SKM-1 treated with dmso at 0.1 percent for 144 hours (cell line): ENCODE data around the gene NPAS1.
A peak's percentile ranks its signal among the peaks of the same experiment; 100 is the strongest.
"Not testable (repeated sequence)": the region's sequence is repeated elsewhere in the genome, so short reads cannot be mapped to it uniquely, and the experiment has no call there.

ENCODE experiments used
- DNase-seq: peaks from one replicate; lab custom pipeline; 2025; ENCODE audit not compliant: unreplicated experiment; lab: John Stamatoyannopoulos, UW

The NPAS1 gene

GRCh38 chr19:47044946-47045866 is 25.6 kb downstream of the NPAS1 start:
- no peak for DNase-seq

GRCh38 chr19:47045867-47046470 is 26.3 kb downstream of the NPAS1 start:
- no peak for DNase-seq

- no peak for DNase-seq
Observed at GRCh38 chr19:47047272-47047762, 27.7 kb downstream of the NPAS1 start.

- peak; percentile 66 for DNase-seq
Observed at GRCh38 chr19:47047763-47048405, 28.2 kb downstream of the NPAS1 start.

- DNase-seq = no peak
Observed at GRCh38 chr19:47049307-47049700, 29.7 kb downstream of the NPAS1 start.

GRCh38 chr19:47050562-47050961 is 30.9 kb downstream of the NPAS1 start:
- DNase-seq = not testable (repeated sequence)

- no peak for DNase-seq
Observed at GRCh38 chr19:47056411-47056810, 36.8 kb downstream of the NPAS1 start.

GRCh38 chr19:47057328-47057727 is 37.7 kb downstream of the NPAS1 start:
- no peak for DNase-seq

- DNase-seq = no peak
Observed at GRCh38 chr19:47058621-47059022, 39.0 kb downstream of the NPAS1 start.

GRCh38 chr19:47063874-47064273 is 44.2 kb downstream of the NPAS1 start:
- no peak for DNase-seq

GRCh38 chr19:47065242-47065641 is 45.6 kb downstream of the NPAS1 start:
- no peak for DNase-seq

- DNase-seq = no peak
Observed at GRCh38 chr19:47066376-47067214, 47.0 kb downstream of the NPAS1 start.

- DNase-seq = no peak
Observed at GRCh38 chr19:47067215-47067847, 47.7 kb downstream of the NPAS1 start.

GRCh38 chr19:47068246-47068645 is 48.6 kb downstream of the NPAS1 start:
- DNase-seq = no peak

- DNase-seq = no peak
Observed at GRCh38 chr19:47068876-47069406, 49.3 kb downstream of the NPAS1 start.

- no peak for DNase-seq
Observed at GRCh38 chr19:47069795-47070194, 50.2 kb downstream of the NPAS1 start.

GRCh38 chr19:47070756-47071155 is 51.1 kb downstream of the NPAS1 start:
- DNase-seq = no peak

GRCh38 chr19:47071731-47072130 is 52.1 kb downstream of the NPAS1 start:
- no peak for DNase-seq

GRCh38 chr19:47072323-47072722 is 52.7 kb downstream of the NPAS1 start:
- DNase-seq = no peak

- DNase-seq = no peak
Observed at GRCh38 chr19:47073574-47073973, 53.9 kb downstream of the NPAS1 start.
